GM20000 (cell line): ENCODE results near the gene MTURN.

Experiments
- DNase-seq: peaks from one replicate; pipeline ENCODE4 v3.0.0; 2012; ENCODE audit warnings: low spot score
- CTCF ChIP-seq: IDR thresholded peaks from 2 replicates; pipeline ENCODE4 v1.5.1; 2012; ENCODE audit warnings: mild to moderate bottlenecking, control low read depth; ENCODE audit errors: extremely low read depth, missing control alignments

MTURN gene

GRCh38 chr7:30202671-30203070 lies 67.9 kb downstream of the MTURN start:
- TF ChIP-seq CTCF, result no peak
- DNase-seq, result no peak

- no peak for TF ChIP-seq CTCF
- no peak for DNase-seq
Observed at GRCh38 chr7:30206491-30206890, 71.7 kb downstream of the MTURN start.

GRCh38 chr7:30206942-30207341 lies 72.2 kb downstream of the MTURN start:
- DNase-seq, result no peak
- TF ChIP-seq CTCF, result no peak

DNA sequence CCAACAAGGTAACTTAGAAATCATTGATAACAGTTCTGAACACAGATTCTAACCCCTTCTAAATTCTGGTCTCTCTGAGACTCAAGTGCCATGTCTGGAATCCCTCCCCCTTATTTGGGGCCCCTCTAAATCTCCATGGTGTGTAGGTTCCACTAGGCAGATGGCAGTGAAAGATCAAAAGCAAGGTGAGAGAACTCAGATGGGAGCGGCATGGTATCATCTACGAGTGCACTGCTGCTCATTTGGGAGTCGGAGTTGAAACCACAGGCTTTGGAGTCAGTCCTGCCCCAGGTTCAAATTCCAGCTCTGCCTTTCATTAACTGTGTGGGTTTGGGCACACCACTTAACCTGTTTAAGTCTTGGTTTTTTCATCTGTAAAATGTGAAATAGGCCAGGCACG lies 72.6 kb downstream of the MTURN start:
- DNase-seq, result no peak
- no peak for TF ChIP-seq CTCF

GRCh38 chr7:30209951-30210350 lies 75.2 kb downstream of the MTURN start:
- DNase-seq, result no peak
- no peak for TF ChIP-seq CTCF
